IMR-90 (cell line): ENCODE data around the gene LIMS1. TPM values are rescaled to one million over a fixed set of nuclear protein-coding genes. Genes with fewer than 3 reads are reported as not detected.
A peak's percentile ranks its signal among the peaks of the same experiment; 100 is the strongest.

ENCODE experiments used
- ATAC-seq: fragments of 200-7000 bp; cut with Tn5 transposase; 2 replicates; pipeline ENCODE4 v1.9.1; 2020; ENCODE audit warnings: low read depth, mild to moderate bottlenecking, moderate library complexity
- BruUV-seq: library from RNA; stranded (reverse); fragments of 400-500 nt; replicated peaks from 2 replicates; lab custom pipeline; 2021; lab: Mats Ljungman, UMichigan
- CTCF ChIA-PET: fragments of 300-600 bp; formaldehyde crosslinking; extraction: SDS; loops from one replicate; lab custom pipeline; 2021; ENCODE audit warnings: antibody characterized with exemption; lab: Yijun Ruan, JAX
- POLR2A ChIA-PET: fragments of 300-600 bp; sonication (Branson Sonifier 250); formaldehyde crosslinking; loops from one replicate; lab custom pipeline; 2022; ENCODE audit warnings: antibody characterized with exemption; ENCODE audit not compliant: unreplicated experiment; lab: Charles Lee
- DNase-seq: peaks from one replicate; pipeline ENCODE4 v3.0.0; 2013
- H2AFZ ChIP-seq: replicated peaks from 2 replicates; pipeline ENCODE3; 2013; ENCODE audit warnings: low read length, mild to moderate bottlenecking; ENCODE audit not compliant: poor library complexity
- H2AK5ac ChIP-seq: 2 replicates; pipeline ENCODE4 v1.6.1; 2013; ENCODE audit warnings: low read depth, low read length, inconsistent platforms
- H2AK9ac ChIP-seq: replicated peaks from 2 replicates; pipeline ENCODE3; 2013; ENCODE audit warnings: mild to moderate bottlenecking, low read depth, low read length, moderate library complexity; ENCODE audit not compliant: poor library complexity
- H2BK120ac ChIP-seq: 2 replicates; pipeline ENCODE4 v1.6.1; 2013; ENCODE audit warnings: low read depth, low read length, inconsistent platforms
- H2BK15ac ChIP-seq: 3 replicates; pipeline ENCODE4 v1.6.1; 2013; ENCODE audit warnings: low read depth, low read length, inconsistent platforms
- H2BK20ac ChIP-seq: 2 replicates; pipeline ENCODE4 v1.6.1; 2013; ENCODE audit warnings: low read depth, mild to moderate bottlenecking, inconsistent platforms, low read length, moderate library complexity
- H2BK5ac ChIP-seq: 2 replicates; pipeline ENCODE4 v1.6.1; 2013; ENCODE audit warnings: mild to moderate bottlenecking, low read depth, low read length, inconsistent platforms; ENCODE audit not compliant: poor library complexity, severe bottlenecking
- H3K14ac ChIP-seq: replicated peaks from 2 replicates; pipeline ENCODE4 v1.6.1; 2013; ENCODE audit warnings: low read depth, low read length, inconsistent platforms
- H3K18ac ChIP-seq: 2 replicates; pipeline ENCODE4 v1.6.1; 2013; ENCODE audit warnings: low read depth, low read length, control low read depth
- H3K23ac ChIP-seq: 2 replicates; pipeline ENCODE4 v1.6.1; 2013; ENCODE audit warnings: low read depth, low read length, inconsistent platforms
- H3K27ac ChIP-seq: 2 replicates; pipeline ENCODE4 v1.5.1; 2013; ENCODE audit warnings: mild to moderate bottlenecking, control low read depth, low read length; ENCODE audit not compliant: insufficient read depth
- H3K27me3 ChIP-seq: 2 replicates; pipeline ENCODE4 v1.6.1; 2013; ENCODE audit warnings: low read length; ENCODE audit not compliant: control insufficient read depth, insufficient read depth
- H3K36me3 ChIP-seq: 2 replicates; pipeline ENCODE4 v1.6.1; 2013; ENCODE audit warnings: low read length, mixed read lengths; ENCODE audit not compliant: control insufficient read depth, insufficient read depth
- H3K4ac ChIP-seq: 2 replicates; pipeline ENCODE4 v1.6.1; 2013; ENCODE audit warnings: low read depth, low read length, inconsistent platforms
- H3K4me1 ChIP-seq: 2 replicates; pipeline ENCODE4 v1.6.1; 2013; ENCODE audit warnings: low read length, mixed read lengths; ENCODE audit not compliant: control insufficient read depth, insufficient read depth
- H3K4me2 ChIP-seq: 2 replicates; pipeline ENCODE4 v1.6.1; 2013; ENCODE audit warnings: low read depth, mild to moderate bottlenecking, control low read depth, low read length, moderate library complexity
- H3K4me3 ChIP-seq: 2 replicates; pipeline ENCODE4 v1.5.1; 2013; ENCODE audit warnings: low read depth, mild to moderate bottlenecking, control low read depth, low read length, moderate library complexity; ENCODE audit not compliant: insufficient read depth
- H3K56ac ChIP-seq: 2 replicates; pipeline ENCODE4 v1.6.1; 2013; ENCODE audit warnings: low read length, inconsistent platforms; ENCODE audit not compliant: insufficient read depth; ENCODE audit errors: extremely low read depth
- H3K79me1 ChIP-seq, 2 experiments: 2 replicates each; pipeline ENCODE4 v1.6.1; 2013; ENCODE audit warnings: low read length in 2 of 2, inconsistent platforms in 1 of 2, low read depth in 1 of 2
- H3K9ac ChIP-seq: 2 replicates; pipeline ENCODE4 v1.6.1; 2013; ENCODE audit warnings: low read depth, low read length, control low read depth
- H3K9me1 ChIP-seq: 2 replicates; pipeline ENCODE4 v1.6.1; 2013; ENCODE audit warnings: low read length, inconsistent platforms; ENCODE audit not compliant: insufficient read depth
- H3K9me3 ChIP-seq: 2 replicates; pipeline ENCODE4 v1.6.1; 2013; ENCODE audit warnings: low read length; ENCODE audit not compliant: control insufficient read depth, insufficient read depth
- H4K20me1 ChIP-seq: 2 replicates; pipeline ENCODE4 v1.6.1; 2013; ENCODE audit warnings: low read length, inconsistent platforms; ENCODE audit not compliant: insufficient read depth
- H4K5ac ChIP-seq: 2 replicates; pipeline ENCODE4 v1.6.1; 2013; ENCODE audit warnings: mild to moderate bottlenecking, low read depth, low read length, control low read depth
- H4K8ac ChIP-seq, 2 experiments: 2 replicates each; pipeline ENCODE4 v1.6.1; 2013; ENCODE audit warnings: low read depth in 2 of 2, low read length in 2 of 2, control low read depth in 1 of 2, inconsistent platforms in 1 of 2
- H4K91ac ChIP-seq: 2 replicates; pipeline ENCODE4 v1.6.1; 2013; ENCODE audit warnings: low read depth, low read length, inconsistent platforms; ENCODE audit not compliant: insufficient read depth
- CEBPB ChIP-seq: IDR thresholded peaks from 2 replicates; pipeline ENCODE4 v1.6.1; 2012; ENCODE audit warnings: low read depth, low read length, improper control_type of control experiment
- CHD1 ChIP-seq: IDR thresholded peaks from 2 replicates; pipeline ENCODE4 v1.6.1; 2012; ENCODE audit warnings: low read depth, low read length, improper control_type of control experiment
- CTCF ChIP-seq: conservative IDR thresholded peaks from 2 replicates; pipeline ENCODE4 v1.5.1; 2012; ENCODE audit warnings: mild to moderate bottlenecking, low read depth, low read length, improper control_type of control experiment
- ELK1 ChIP-seq: fragments of 150-350 bp; IDR thresholded peaks from 2 replicates; pipeline ENCODE4 v1.6.1; 2016; ENCODE audit warnings: low read depth, mild to moderate bottlenecking, low read length, moderate library complexity, borderline replicate concordance
- MAZ ChIP-seq: IDR thresholded peaks from 2 replicates; pipeline ENCODE4 v1.6.1; 2012; ENCODE audit warnings: low read depth, mild to moderate bottlenecking, low read length, improper control_type of control experiment, moderate library complexity, borderline replicate concordance
- MXI1 ChIP-seq: IDR thresholded peaks from 2 replicates; pipeline ENCODE4 v1.6.1; 2012; ENCODE audit warnings: low read depth, mild to moderate bottlenecking, low read length, moderate library complexity, borderline replicate concordance
- NFE2L2 ChIP-seq: fragments of 150-350 bp; IDR thresholded peaks from 2 replicates; pipeline ENCODE4 v1.6.1; 2016; ENCODE audit warnings: low read depth, mild to moderate bottlenecking, low read length
- POLR2A ChIP-seq: IDR thresholded peaks from 2 replicates; pipeline ENCODE4 v1.6.1; 2012; ENCODE audit warnings: mild to moderate bottlenecking, low read depth, low read length
- RAD21 ChIP-seq: IDR thresholded peaks from 2 replicates; pipeline ENCODE4 v1.6.1; 2012; ENCODE audit warnings: low read length, improper control_type of control experiment
- RCOR1 ChIP-seq: IDR thresholded peaks from 2 replicates; pipeline ENCODE4 v1.6.1; 2012; ENCODE audit warnings: mild to moderate bottlenecking, low read length, improper control_type of control experiment; ENCODE audit not compliant: insufficient replicate concordance
- SMC3 ChIP-seq: fragments of 150-350 bp; IDR thresholded peaks from 2 replicates; pipeline ENCODE4 v1.6.1; 2016; ENCODE audit warnings: low read depth, mild to moderate bottlenecking, antibody characterized with exemption, low read length, moderate library complexity
- USF2 ChIP-seq: fragments of 150-350 bp; IDR thresholded peaks from 2 replicates; pipeline ENCODE4 v1.6.1; 2017; ENCODE audit warnings: mild to moderate bottlenecking, antibody characterized with exemption, low read length, low read depth
- WGBS, 2 experiments: methylation state at CpG; one replicate each; pipeline versions ENCODE4 v1.1.5 to v1.1.7; 2013; ENCODE audit warnings: missing lambda C conversion rate in 2 of 2; ENCODE audit not compliant: insufficient read length in 1 of 2; ENCODE audit errors: extremely low coverage in 2 of 2; 5-methylcytosine and 5-hydroxymethylcytosine counted together
- dilution Hi-C: fragments of 300-500 bp; cut with HindIII; formaldehyde crosslinking; loops from one replicate; pipeline ENCODE4 v1.14.3; 2018; ENCODE audit warnings: low sequenced_read_pairs; ENCODE audit not compliant: unreplicated experiment
- in situ Hi-C: fragments of 300-500 bp; cut with MboI; formaldehyde crosslinking; loops from 3 replicates; pipeline ENCODE4 v1.14.3; 2019; ENCODE audit warnings: low sequenced_read_pairs, inconsistent platforms, mixed read lengths
- intact Hi-C: fragments of 100-400 bp; cut with micrococcal nuclease; formaldehyde crosslinking; loops from 2 replicates; pipeline ENCODE4 v1.10.0; 2022
- polyA plus RNA-seq, 3 experiments: library from polyadenylated mRNA; depleted of rRNA; stranded (reverse); fragments of >200 nt; gene quantifications; 2 replicates each; pipeline ENCODE4 v1.2.3, GENCODE V29; 2012; ENCODE audit warnings: low replicate concordance in 1 of 3
- total RNA-seq: library from RNA; depleted of rRNA; stranded (reverse); fragments of >200 nt; gene quantifications from 2 replicates; pipeline ENCODE4 v1.2.3, GENCODE V29; 2012

LIMS1 gene
- total and polyA plus RNA-seq, 2 of the 4 experiments (the other 2 are of a cell fraction), result 59.1 to 131 TPM

- H3K4me3 ChIP-seq, result no peak overlapping the region
- WGBS, 2 experiments, result 30% methylated on average over 2 of the region's 4 CpGs; no CpG with 5 or more reads in 1 of the 2 experiments
- peak overlapping the region in 1 of 2 experiments; percentile 78; a peak in 2 of 4 replicates for H4K8ac ChIP-seq
- no peak for TF ChIP-seq USF2
- TF ChIP-seq POLR2A, result no peak
- no peak for TF ChIP-seq MAZ
- TF ChIP-seq SMC3, result peak; percentile 95
- TF ChIP-seq ELK1, result no peak
- peak; percentile 98 for TF ChIP-seq RAD21
- TF ChIP-seq CEBPB, result no peak
- no peak for TF ChIP-seq NFE2L2
- no peak for TF ChIP-seq MXI1
- peak; percentile 88 for TF ChIP-seq CTCF
- no peak; the same call in 1 of the 2 replicates for TF ChIP-seq CHD1
- TF ChIP-seq RCOR1, result no peak
- H3K4me2 ChIP-seq, result peak overlapping the region; percentile 75; the same call in 1 of the 2 replicates
- no peak overlapping the region for H2AK9ac ChIP-seq
- H3K56ac ChIP-seq, result no peak overlapping the region
- dilution Hi-C loops, result no loop called here
- no peak overlapping the region for H2AFZ ChIP-seq
- peak overlapping the region; percentile 75 for H3K23ac ChIP-seq
- DNase-seq, result peak; percentile 87
- H3K9ac ChIP-seq, result peak overlapping the region; percentile 61; the same call in 1 of the 2 replicates
- no TSS peak for BruUV-seq
- H4K91ac ChIP-seq, result peak overlapping the region; percentile 60
- in situ Hi-C loops, result loop anchor here (5.0 kb wide), 1 partner anchor 232 kb away; no protein-coding TSS in a partner anchor
- no peaks in the 10 kb centered on the region for H3K36me3 ChIP-seq
- H4K5ac ChIP-seq, result peak overlapping the region; percentile 71; the same call in 1 of the 2 replicates
- POLR2A ChIA-PET, result no interaction called here
- no peak overlapping the region for H3K27ac ChIP-seq
- no peaks in the 10 kb centered on the region for H3K9me3 ChIP-seq
- intact Hi-C loops, result loop anchor here (1.0 to 5.0 kb wide), 6 partner anchors 49 to 647 kb away; partner anchors contain the start of gene LIMS1
- peak overlapping the region; percentile 56; the same call in 1 of the 2 replicates for H2BK20ac ChIP-seq
- H2BK15ac ChIP-seq, result no peak overlapping the region
- peak overlapping the region; percentile 61; the same call in 1 of the 2 replicates for H3K14ac ChIP-seq
- peak overlapping the region; percentile 65; the same call in 1 of the 2 replicates for H3K18ac ChIP-seq
- H2AK5ac ChIP-seq, result peak overlapping the region; percentile 56; the same call in 1 of the 2 replicates
- peak overlapping the region; percentile 52 for H3K4ac ChIP-seq
- peaks cover 34% of the 10 kb centered on the region for H3K4me1 ChIP-seq
- peaks cover 33 to 78% of the 10 kb centered on the region in 2 experiments for H3K79me1 ChIP-seq
- H4K20me1 ChIP-seq, result peaks cover 21% of the 10 kb centered on the region
- H3K27me3 ChIP-seq, result no peaks in the 10 kb centered on the region
- H2BK5ac ChIP-seq, result peak overlapping the region; percentile 50
- ATAC-seq, result peak; percentile 79
- CTCF ChIA-PET, result interaction anchor here (0.5 to 1.8 kb wide), 8 partner anchors 10 to 368 kb away, joined by 3 to 7 read pairs (median 4); no protein-coding TSS in a partner anchor
- H2BK120ac ChIP-seq, result peak overlapping the region; percentile 65
- H3K9me1 ChIP-seq, result peaks cover 29% of the 10 kb centered on the region
These were observed 49.7 kb downstream of the LIMS1 start for GRCh38 chr2:108583903-108584520.
